OCI-LY1 (cell line): ENCODE results near the gene CSNK1G2.

Experiments used
- H2AFZ ChIP-seq: fragments of 200-600 bp; sonication (generic), shearing (Covaris generic); 2 replicates; pipeline ENCODE4 v1.6.0; 2014; ENCODE audit warnings: antibody characterized with exemption, mild to moderate bottlenecking, low read length
- H3F3A ChIP-seq: fragments of 200-600 bp; sonication (generic), shearing (Covaris generic); 2 replicates; pipeline ENCODE4 v1.6.0; 2014; ENCODE audit warnings: mild to moderate bottlenecking, antibody characterized with exemption, low read length, moderate library complexity; ENCODE audit not compliant: insufficient read depth
- H3K27ac ChIP-seq: fragments of 200-600 bp; sonication (generic); 2 replicates; pipeline ENCODE4 v1.5.1; 2014; ENCODE audit warnings: low read length, mixed run types, mild to moderate bottlenecking, low read depth; ENCODE audit not compliant: poor library complexity, severe bottlenecking
- H3K27me3 ChIP-seq: fragments of 200-600 bp; sonication (generic); 2 replicates; pipeline ENCODE4 v1.6.0; 2014; ENCODE audit warnings: antibody characterized with exemption, mild to moderate bottlenecking, low read length, moderate library complexity; ENCODE audit not compliant: insufficient read depth
- H3K36me3 ChIP-seq: fragments of 200-600 bp; sonication (generic); 2 replicates; pipeline ENCODE4 v1.6.1; 2014; ENCODE audit warnings: mild to moderate bottlenecking, antibody characterized with exemption, low read length, moderate library complexity, mixed read lengths; ENCODE audit not compliant: insufficient read depth
- H3K4me1 ChIP-seq: fragments of 200-600 bp; sonication (generic); 2 replicates; pipeline ENCODE4 v1.5.1; 2014; ENCODE audit warnings: mild to moderate bottlenecking, low read length, moderate library complexity; ENCODE audit not compliant: insufficient read depth, severe bottlenecking
- H3K4me2 ChIP-seq: fragments of 200-600 bp; sonication (generic), shearing (Covaris generic); 2 replicates; pipeline ENCODE4 v1.6.1; 2014; ENCODE audit warnings: low read length
- H3K4me3 ChIP-seq: fragments of 200-600 bp; sonication (generic); 2 replicates; pipeline ENCODE4 v1.5.1; 2014; ENCODE audit warnings: low read length, low read depth, mild to moderate bottlenecking, mixed read lengths; ENCODE audit not compliant: poor library complexity, severe bottlenecking
- H3K79me2 ChIP-seq: fragments of 200-600 bp; shearing (Covaris generic); 2 replicates; pipeline ENCODE4 v1.6.1; 2016; ENCODE audit warnings: mixed run types, low read length, mixed read lengths; ENCODE audit not compliant: insufficient read depth
- H3K9ac ChIP-seq: fragments of 200-600 bp; sonication (generic), shearing (Covaris generic); 2 replicates; pipeline ENCODE4 v1.6.1; 2014; ENCODE audit warnings: mild to moderate bottlenecking, low read length, mixed read lengths
- H3K9me2 ChIP-seq: fragments of 200-600 bp; sonication (generic), shearing (Covaris generic); 2 replicates; pipeline ENCODE4 v1.6.1; 2014; ENCODE audit warnings: low read depth, mild to moderate bottlenecking, low read length, mixed read lengths
- H3K9me3 ChIP-seq: fragments of 200-600 bp; shearing (Covaris generic); 2 replicates; pipeline ENCODE4 v1.6.1; 2014; ENCODE audit warnings: low read length, mixed read lengths
- H4K20me1 ChIP-seq: fragments of 200-600 bp; sonication (generic), shearing (Covaris generic); 2 replicates; pipeline ENCODE4 v1.6.0; 2016; ENCODE audit warnings: mild to moderate bottlenecking, low read length; ENCODE audit not compliant: insufficient read depth
- CTCF ChIP-seq: fragments of 200-600 bp; sonication (generic), shearing (Covaris generic); IDR thresholded peaks from 2 replicates; pipeline ENCODE4 v1.5.1; 2017; ENCODE audit warnings: mild to moderate bottlenecking, antibody characterized with exemption, low read length, moderate library complexity, mixed read lengths
- EZH2 ChIP-seq: fragments of 200-600 bp; sonication (generic), shearing (Covaris generic); IDR thresholded peaks from 2 replicates; pipeline ENCODE4 v1.8.0; 2017; ENCODE audit warnings: borderline replicate concordance, mixed run types, mild to moderate bottlenecking, antibody characterized with exemption, low read length, moderate library complexity, mixed read lengths

The CSNK1G2 gene

GRCh38 chr19:1901940-1902404 lies 39.0 kb upstream of the CSNK1G2 start:
- Histone ChIP-seq H3K4me1 (peaks cover 45% of the 10 kb centered on the region), H3K36me3 (no peaks in the 10 kb centered on the region), H3K9me3 (no peaks in the 10 kb centered on the region), H3K4me2 (no peak overlapping the region), H3F3A (peaks cover 3% of the 10 kb centered on the region; the same call in 1 of the 2 replicates), H2AFZ (no peak overlapping the region), H3K27ac (no peak overlapping the region), H3K9ac (no peak overlapping the region), H4K20me1 (no peaks in the 10 kb centered on the region), H3K4me3 (no peak overlapping the region), H3K79me2 (peaks cover 4% of the 10 kb centered on the region; the same call in 1 of the 2 replicates), H3K27me3 (no peaks in the 10 kb centered on the region), H3K9me2 (no peaks in the 10 kb centered on the region)
- no peak for TF ChIP-seq EZH2
- TF ChIP-seq CTCF: no peak

DNA sequence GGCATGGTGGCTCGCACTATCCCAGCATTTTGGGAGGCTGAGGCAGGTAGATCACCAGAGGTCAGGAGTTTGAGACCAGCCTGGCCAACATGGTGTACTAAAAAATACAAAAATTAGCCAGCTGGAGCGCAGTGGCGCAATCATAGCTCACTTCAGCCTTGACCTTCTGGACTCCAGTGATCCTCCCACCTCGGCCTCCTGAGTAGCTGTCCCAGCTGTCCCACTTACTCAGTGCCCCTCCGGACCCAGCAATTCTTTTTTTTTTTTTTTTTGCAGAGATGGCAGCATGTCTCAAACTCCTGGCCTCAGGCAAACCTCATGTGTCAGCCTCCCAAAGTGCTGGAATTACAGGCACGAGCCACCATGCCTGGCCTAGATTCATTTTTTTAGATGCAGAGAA lies 38.0 kb upstream of the CSNK1G2 start:
- H3K27me3 ChIP-seq: no peaks in the 10 kb centered on the region
- H2AFZ ChIP-seq: no peak overlapping the region
- H3K79me2 ChIP-seq: peaks cover 13% of the 10 kb centered on the region
- no peak for TF ChIP-seq EZH2
- TF ChIP-seq CTCF: no peak
- H3K9me2 ChIP-seq: no peaks in the 10 kb centered on the region
- peaks cover 45% of the 10 kb centered on the region for H3K4me1 ChIP-seq
- peaks cover 3% of the 10 kb centered on the region; the same call in 1 of the 2 replicates for H3F3A ChIP-seq
- no peaks in the 10 kb centered on the region for H4K20me1 ChIP-seq
- no peak overlapping the region for H3K4me2 ChIP-seq
- no peak overlapping the region for H3K27ac ChIP-seq
- no peak overlapping the region for H3K4me3 ChIP-seq
- H3K9ac ChIP-seq: no peak overlapping the region
- H3K36me3 ChIP-seq: no peaks in the 10 kb centered on the region
- no peaks in the 10 kb centered on the region for H3K9me3 ChIP-seq

- H3K9me3 ChIP-seq: no peaks in the 10 kb centered on the region
- H3K9ac ChIP-seq: peak overlapping the region; percentile 57
- no peaks in the 10 kb centered on the region for H3K36me3 ChIP-seq
- H2AFZ ChIP-seq: no peak overlapping the region
- H3K27me3 ChIP-seq: no peaks in the 10 kb centered on the region
- H3K9me2 ChIP-seq: no peaks in the 10 kb centered on the region
- H3K4me3 ChIP-seq: peak overlapping the region; percentile 63
- no peaks in the 10 kb centered on the region for H4K20me1 ChIP-seq
- peak overlapping the region; percentile 89 for H3K27ac ChIP-seq
- peaks cover 3% of the 10 kb centered on the region; the same call in 1 of the 2 replicates for H3F3A ChIP-seq
- H3K4me2 ChIP-seq: peak overlapping the region; percentile 59
- H3K79me2 ChIP-seq: peaks cover 25% of the 10 kb centered on the region
- H3K4me1 ChIP-seq: peaks cover 60% of the 10 kb centered on the region
- TF ChIP-seq EZH2 (no peak), CTCF (no peak)
These were observed 36.2 kb upstream of the CSNK1G2 start for GRCh38 chr19:1904860-1905109.
